ENCODE results near the gene AFP.

AFP gene

GRCh38 chr4:73439445-73439844 lies 3.4 kb downstream of the AFP start:
- DNase-seq = no peak

GRCh38 chr4:73439991-73440390 lies 4.0 kb downstream of the AFP start:
- no peak for DNase-seq

- no peak for DNase-seq
Observed at GRCh38 chr4:73440653-73441052, 4.6 kb downstream of the AFP start.

DNA sequence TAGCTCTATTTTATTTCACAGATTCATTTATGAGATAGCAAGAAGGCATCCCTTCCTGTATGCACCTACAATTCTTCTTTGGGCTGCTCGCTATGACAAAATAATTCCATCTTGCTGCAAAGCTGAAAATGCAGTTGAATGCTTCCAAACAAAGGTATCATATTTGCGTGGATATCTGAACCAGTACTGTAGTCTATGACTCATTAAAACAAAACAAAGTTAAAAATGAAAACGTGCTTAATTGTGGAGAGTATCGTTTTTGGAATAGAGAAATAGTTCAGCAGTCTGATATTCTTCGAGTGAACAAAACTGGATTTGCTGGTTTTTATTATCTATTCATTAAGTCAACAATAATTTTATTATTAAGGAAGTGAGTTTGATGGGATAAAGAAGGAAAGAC lies 6.3 kb downstream of the AFP start:
- no peak for DNase-seq

GRCh38 chr4:73443224-73443623 lies 7.2 kb downstream of the AFP start:
- no peak for DNase-seq

DNA sequence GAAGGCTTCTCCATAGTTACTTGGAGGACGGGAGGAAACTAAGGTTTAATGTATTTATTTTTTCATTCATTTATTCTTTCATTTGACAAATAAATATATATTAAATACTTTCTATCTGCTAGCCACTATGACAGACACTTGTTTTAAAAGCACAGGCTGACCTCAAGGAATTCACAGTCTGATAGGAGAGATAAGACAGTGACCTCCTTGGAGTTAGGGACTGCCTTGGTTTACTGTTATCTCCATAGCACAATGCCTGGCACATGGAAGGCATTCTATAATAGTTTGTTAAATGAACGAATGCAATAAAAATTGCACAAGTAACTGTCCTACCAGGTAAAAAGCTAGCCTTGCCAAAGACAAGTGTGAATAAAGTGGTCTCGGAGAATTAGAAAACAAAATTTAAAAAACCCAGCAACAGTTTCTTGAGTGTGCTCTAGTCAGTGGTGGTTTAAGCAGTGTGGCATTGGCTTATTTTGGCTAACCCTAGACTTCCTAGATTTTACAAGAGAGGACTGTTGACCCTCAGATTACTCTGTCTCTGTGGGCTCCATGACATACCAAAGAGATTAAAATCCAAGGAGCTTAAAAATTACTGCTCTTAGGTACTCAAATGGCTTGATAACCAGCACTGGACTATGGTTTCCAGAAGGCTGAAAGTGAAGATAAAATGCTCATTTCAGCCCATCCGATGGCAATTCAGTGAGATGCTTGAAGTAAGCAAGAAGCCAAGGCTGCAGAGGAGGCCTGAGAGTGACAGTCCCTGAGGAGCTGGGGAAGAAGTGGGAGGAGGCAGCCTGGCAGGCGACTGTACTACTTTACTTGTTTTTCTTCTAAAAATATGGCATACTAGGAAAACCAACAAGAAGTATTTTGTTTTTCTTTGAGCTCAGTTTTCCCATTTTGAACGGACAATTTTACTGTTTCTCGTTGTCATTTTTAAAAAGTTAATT lies 9.6 kb downstream of the AFP start:
- DNase-seq = no peak

DNA sequence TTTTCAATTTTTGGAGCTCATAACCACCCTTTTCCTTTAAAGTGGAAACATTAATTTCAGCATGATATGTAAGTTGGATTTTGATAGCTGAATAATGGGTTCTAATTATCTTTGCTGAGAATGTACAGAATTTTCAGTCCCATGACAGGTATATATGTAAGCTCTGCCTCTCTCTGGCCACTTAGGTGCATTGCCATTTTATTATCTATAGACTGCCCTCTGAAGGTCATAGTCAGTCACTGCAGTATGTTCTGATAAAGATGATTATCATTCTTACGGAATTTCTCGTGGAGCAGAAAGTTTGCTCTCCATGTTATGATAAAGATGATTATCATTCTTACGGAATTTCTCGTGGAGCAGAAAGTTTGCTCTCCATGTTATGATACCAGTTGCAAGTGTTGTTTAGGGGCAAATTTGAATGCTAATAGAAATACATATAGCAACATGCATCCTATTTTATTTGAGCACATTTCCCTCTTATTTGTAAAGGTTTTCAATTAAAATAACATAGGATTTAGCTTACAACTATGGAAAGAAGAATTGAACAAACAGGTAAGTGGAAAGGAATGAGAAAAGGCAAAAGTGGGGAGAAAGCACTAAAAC lies 10.4 kb downstream of the AFP start:
- DNase-seq = no peak

- no peak for DNase-seq
Observed at GRCh38 chr4:73447671-73448070, 11.7 kb downstream of the AFP start.

DNA sequence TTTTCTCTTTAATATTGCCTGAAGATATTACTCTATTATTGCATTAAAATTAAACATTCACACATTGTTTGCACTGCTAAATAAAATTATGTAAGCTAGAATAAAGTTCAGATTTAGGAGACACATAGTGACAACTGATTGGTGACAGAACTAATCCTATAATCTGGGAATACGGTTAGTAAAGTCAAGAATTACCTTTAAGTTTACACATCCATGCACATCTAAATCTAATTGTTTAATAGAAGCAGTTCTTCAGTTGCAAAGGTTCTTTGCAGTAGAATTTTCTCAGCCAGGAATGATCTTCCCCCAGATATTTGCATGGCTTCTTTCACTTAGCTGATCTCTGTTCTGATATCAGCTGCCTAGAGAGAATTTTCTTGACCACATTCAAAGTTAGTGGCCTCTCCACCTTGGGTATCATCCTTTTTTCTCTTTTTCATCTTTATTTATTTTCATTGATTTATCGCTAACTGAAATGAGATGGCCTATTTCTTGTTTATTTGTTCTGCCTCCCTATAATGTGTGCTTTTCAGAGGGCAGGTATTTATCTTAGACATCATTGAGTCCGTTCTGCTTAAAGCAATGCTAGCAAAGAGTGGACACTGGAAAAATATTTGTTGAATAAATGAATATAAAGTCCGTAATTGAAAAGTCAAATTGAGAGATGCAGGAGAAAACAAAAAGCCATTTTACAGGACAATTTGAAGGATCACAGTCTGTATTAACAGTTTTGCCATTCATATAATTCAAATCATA lies 12.6 kb downstream of the AFP start:
- no peak for DNase-seq

DNA sequence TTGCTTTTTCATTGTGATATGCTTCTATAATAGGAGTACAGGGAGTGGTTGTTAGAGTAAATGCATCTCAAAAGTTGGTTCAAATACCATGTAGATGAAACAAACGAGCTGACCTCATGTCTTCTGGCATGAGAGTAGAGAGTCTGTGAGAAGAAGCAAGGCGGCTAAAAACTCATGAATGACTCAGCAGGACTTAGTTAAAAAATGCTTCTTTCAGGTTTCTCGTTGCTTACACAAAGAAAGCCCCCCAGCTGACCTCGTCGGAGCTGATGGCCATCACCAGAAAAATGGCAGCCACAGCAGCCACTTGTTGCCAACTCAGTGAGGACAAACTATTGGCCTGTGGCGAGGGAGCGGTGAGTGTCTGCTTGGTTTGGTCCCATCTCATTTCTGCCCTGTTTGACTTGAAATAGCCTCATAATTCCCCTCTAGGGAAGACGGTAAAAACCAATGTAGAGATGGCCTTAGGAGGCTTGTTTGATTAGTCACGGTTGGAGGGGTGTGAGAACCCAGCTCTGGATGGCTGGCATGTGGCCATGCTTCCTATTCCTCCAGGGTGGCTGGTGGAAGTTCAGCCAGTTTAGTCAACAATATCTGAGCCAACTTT lies 14.5 kb downstream of the AFP start:
- DNase-seq = no peak

GRCh38 chr4:73451404-73451803 lies 15.4 kb downstream of the AFP start:
- no peak for DNase-seq

- no peak for DNase-seq
Observed at GRCh38 chr4:73451981-73452747, 16.1 kb downstream of the AFP start.

DNA sequence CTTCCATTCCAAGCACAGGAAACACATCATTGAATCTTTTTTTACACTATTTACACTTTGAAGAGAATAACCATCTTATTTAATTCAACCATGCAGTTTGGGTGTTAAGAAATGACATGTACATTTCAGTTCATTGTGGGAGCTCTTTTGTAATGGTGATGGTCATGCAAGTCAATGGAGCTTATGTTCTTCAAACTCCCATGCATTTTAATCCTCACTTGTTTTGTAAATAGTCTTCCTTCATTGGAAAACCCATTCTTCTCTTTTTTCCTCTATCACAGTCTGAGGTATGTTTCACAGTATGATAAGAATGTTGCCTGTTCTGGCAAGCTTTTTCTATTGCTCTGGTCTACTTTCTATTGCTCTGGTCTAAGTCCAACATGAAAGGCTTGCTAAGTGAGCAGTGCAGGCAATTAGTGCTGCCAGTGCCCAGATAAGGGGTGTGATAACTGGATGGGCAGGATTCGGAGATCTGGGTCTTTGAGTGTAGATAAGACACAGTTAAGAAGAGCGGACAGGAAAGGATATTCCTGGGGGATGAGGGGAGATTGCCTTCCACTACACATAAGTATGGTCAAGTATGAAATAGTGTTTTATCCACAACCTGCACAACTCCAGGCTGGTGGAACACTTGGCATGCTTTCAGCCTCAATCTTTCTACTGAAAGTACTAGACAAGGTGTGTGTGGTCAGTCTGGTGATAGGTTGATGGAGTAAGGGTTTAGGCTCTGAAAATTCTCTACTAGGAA lies 17.1 kb downstream of the AFP start:
- DNase-seq = no peak

DNA sequence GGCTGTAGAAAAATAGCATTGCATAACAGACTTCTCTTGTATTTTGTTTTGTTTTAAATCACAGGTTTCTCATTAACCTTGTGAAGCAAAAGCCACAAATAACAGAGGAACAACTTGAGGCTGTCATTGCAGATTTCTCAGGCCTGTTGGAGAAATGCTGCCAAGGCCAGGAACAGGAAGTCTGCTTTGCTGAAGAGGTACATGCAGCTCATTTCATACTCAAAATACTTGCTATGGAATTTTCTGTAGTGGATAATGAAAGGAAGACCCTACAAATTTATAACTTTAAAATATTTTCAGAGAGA lies 17.6 kb downstream of the AFP start:
- no peak for DNase-seq

- no peak for DNase-seq
Observed at GRCh38 chr4:73454920-73455319, 18.9 kb downstream of the AFP start.

GRCh38 chr4:73456177-73457022 lies 20.4 kb downstream of the AFP start:
- no peak for DNase-seq

DNA sequence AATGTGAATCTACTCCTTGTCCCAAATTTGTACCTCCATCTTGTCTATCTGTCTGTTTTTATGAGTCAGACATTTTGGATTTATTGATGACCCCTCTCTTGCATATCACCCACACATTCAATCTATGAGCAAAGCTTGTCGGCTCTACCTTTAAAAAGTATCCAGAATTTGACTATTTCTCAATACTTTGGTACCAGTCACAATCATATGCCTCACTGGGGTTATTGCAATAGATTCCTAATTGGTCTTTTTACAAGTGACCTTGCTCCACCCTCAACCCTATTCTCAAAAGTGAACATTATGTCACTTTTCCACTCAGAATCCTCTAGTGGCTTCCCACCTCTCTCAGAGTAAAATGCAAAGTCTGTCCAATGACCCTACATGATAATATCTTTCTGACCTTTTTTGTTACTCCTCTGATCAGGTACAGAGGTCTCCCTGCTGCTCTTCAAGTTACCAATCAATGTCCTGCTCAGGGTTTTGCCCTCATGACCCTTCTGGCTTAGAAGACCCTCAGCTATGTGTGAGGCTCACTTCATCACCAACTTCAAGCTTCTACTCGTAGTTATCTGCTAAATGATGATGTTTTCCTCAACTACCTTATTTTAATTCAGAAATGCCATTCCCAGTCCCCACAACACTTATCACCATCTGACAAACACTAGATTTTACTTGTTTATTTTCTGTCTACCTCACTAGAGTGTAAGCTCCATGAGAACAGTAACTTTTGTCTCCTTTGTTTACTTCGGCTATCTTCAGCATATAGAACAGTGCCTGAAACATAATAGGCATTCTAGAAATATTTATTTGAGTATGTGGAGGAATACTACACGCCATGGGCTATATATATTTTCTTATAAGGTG lies 22.4 kb downstream of the AFP start:
- no peak for DNase-seq

- DNase-seq = no peak
Observed at GRCh38 chr4:73459048-73459421, 23.0 kb downstream of the AFP start.

GRCh38 chr4:73460913-73461522 lies 25.0 kb downstream of the AFP start:
- DNase-seq = no peak

DNA sequence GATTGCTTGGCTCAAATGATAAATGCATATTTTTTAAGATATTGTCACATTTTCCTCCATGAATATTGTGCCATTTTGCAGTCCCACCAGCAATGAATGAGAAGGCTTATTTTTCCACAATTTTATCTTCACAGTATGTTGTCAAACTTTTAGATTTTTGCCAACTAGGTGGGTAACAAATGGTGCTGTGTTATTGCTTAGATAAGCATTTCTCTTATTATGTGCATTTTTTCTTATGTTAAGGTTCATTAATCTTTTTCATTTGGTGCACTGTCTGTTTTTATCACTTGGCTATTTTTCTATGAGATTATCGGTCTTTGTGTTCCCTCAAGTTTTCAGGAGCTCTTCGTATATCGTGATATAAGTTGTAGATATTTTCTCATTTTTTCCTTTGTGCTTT lies 32.1 kb downstream of the AFP start:
- DNase-seq = no peak
